ENCODE data around the gene SESTD1.
"Not testable (repeated sequence)": the region's sequence is repeated elsewhere in the genome, so short reads cannot be mapped to it uniquely, and the experiment has no call there.

Gene SESTD1

DNA sequence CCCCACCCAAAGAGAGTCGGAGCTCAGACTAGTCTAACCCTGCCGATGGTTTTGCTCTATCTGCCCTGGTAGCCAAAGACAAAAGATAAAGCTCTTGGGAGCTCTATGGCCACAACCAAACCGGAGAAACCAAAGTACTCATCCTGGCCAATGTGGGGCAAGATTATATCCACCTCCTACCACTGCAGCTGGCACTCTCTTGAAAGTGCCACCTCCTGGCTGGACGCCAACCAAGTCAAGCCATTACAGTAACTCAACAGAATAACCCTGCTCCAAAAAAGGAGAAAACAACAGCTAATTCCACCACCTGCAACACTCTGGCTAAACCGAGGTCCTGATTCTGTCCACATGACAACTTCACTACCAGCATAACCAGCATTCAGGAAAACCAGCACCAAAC lies 57.6 kb downstream of the SESTD1 start:
- Histone ChIP-seq H4K20me1 (ENCODE audit: insufficient read depth, low read length) (no peaks in the 10 kb centered on the region), H3K27me3 (ENCODE audit: insufficient read depth, low read length) (no peaks in the 10 kb centered on the region), H3K9me2 (ENCODE audit: low read depth, low read length) (no peaks in the 10 kb centered on the region), H2AFZ (ENCODE audit: low read length) (no peak overlapping the region), H3K4me2 (ENCODE audit: low read length) (peak overlapping the region; percentile 29; the same call in 1 of the 2 replicates), H3K4me1 (ENCODE audit: insufficient read depth, low read length, severe bottlenecking) (peaks cover 18% of the 10 kb centered on the region), H3K9ac (ENCODE audit: low read length) (no peak overlapping the region), H3K9me3 (ENCODE audit: low read length) (peaks cover 29% of the 10 kb centered on the region), H3K4me3 (ENCODE audit: low read depth, low read length, poor library complexity, severe bottlenecking) (no peak overlapping the region), H3K36me3 (ENCODE audit: insufficient read depth, low read length) (no peaks in the 10 kb centered on the region), H3K79me2 (ENCODE audit: insufficient read depth, low read length) (no peaks in the 10 kb centered on the region), H3K27ac (ENCODE audit: low read depth, low read length, poor library complexity, severe bottlenecking) (peak overlapping the region; percentile 50), H3F3A (ENCODE audit: insufficient read depth, low read length) (no peaks in the 10 kb centered on the region)
- TF ChIP-seq, protein P1, sequence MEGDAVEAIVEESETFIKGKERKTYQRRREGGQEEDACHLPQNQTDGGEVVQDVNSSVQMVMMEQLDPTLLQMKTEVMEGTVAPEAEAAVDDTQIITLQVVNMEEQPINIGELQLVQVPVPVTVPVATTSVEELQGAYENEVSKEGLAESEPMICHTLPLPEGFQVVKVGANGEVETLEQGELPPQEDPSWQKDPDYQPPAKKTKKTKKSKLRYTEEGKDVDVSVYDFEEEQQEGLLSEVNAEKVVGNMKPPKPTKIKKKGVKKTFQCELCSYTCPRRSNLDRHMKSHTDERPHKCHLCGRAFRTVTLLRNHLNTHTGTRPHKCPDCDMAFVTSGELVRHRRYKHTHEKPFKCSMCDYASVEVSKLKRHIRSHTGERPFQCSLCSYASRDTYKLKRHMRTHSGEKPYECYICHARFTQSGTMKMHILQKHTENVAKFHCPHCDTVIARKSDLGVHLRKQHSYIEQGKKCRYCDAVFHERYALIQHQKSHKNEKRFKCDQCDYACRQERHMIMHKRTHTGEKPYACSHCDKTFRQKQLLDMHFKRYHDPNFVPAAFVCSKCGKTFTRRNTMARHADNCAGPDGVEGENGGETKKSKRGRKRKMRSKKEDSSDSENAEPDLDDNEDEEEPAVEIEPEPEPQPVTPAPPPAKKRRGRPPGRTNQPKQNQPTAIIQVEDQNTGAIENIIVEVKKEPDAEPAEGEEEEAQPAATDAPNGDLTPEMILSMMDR (IDR thresholded peaks at IDR 0.05; ENCODE audit: low read length) = no peak
- TF ChIP-seq EZH2 (IDR thresholded peaks at IDR 0.05; ENCODE audit: borderline replicate concordance, low read length) = no peak

DNA sequence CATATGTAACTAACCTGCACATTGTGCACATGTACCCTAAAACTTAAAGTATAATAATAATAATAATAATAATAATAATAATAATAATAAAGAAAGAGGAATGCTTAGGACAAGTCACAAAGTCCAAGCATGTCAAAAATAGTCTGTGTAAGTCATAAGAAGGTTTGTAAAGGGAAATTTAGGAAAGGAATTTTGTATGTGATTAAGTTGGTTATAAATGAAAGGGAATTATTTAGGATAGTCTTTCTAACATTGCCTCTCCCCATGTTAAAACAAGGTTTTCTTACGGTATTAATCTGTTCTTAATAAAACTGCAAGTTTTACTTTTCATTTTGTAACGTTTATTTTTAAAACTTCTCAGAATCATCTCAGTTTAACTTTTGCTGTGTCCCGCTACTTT lies 62.8 kb downstream of the SESTD1 start:
- Histone ChIP-seq H3F3A (ENCODE audit: insufficient read depth, low read length) (no peaks in the 10 kb centered on the region), H3K9ac (ENCODE audit: low read length) (no peak overlapping the region), H3K36me3 (ENCODE audit: insufficient read depth, low read length) (no peaks in the 10 kb centered on the region), H3K79me2 (ENCODE audit: insufficient read depth, low read length) (no peaks in the 10 kb centered on the region), H3K27me3 (ENCODE audit: insufficient read depth, low read length) (no peaks in the 10 kb centered on the region), H2AFZ (ENCODE audit: low read length) (no peak overlapping the region), H3K27ac (ENCODE audit: low read depth, low read length, poor library complexity, severe bottlenecking) (no peak overlapping the region), H3K9me3 (ENCODE audit: low read length) (peaks cover 15% of the 10 kb centered on the region), H3K9me2 (ENCODE audit: low read depth, low read length) (no peaks in the 10 kb centered on the region), H3K4me3 (ENCODE audit: low read depth, low read length, poor library complexity, severe bottlenecking) (no peak overlapping the region), H3K4me1 (ENCODE audit: insufficient read depth, low read length, severe bottlenecking) (peaks cover 9% of the 10 kb centered on the region), H4K20me1 (ENCODE audit: insufficient read depth, low read length) (no peaks in the 10 kb centered on the region), H3K4me2 (ENCODE audit: low read length) (no peak overlapping the region)
- TF ChIP-seq, protein P1 (IDR thresholded peaks at IDR 0.05; ENCODE audit: low read length) = no peak
- TF ChIP-seq EZH2 (IDR thresholded peaks at IDR 0.05; ENCODE audit: borderline replicate concordance, low read length) = no peak

DNA sequence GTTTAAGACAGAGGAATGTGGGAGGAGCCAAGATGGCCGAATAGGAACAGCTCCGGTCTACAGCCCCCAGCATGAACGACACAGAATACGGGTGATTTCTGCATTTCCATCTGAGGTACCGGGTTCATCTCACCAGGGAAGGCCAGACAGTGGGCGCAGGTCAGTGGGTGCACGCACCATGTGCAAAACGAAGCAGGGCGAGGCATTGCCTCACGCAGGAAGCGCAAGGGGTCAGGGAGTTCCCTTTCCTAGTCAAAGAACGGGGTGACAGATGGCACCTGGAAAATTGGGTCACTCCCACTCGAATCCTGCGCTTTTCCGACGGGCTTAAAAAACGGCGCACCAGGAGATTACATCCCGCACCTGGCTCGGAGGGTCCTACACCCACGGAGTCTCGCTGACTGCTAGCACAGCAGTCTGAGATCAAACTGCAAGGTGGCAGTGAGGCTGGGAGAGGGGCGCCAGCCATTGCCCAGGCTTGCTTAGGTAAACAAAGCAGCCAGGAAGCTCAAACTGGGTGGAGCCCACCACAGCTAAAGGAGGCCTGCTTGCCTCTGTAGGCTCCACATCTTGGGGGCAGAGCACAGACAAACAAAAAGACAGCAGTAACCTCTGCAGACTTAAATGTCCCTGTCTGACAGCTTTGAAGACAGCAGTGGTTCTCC lies 68.6 kb downstream of the SESTD1 start:
- H3K9me2 ChIP-seq (ENCODE audit: low read depth, low read length); H3K4me3 ChIP-seq (ENCODE audit: low read depth, low read length, poor library complexity, severe bottlenecking); H3K27me3 ChIP-seq (ENCODE audit: insufficient read depth, low read length); H3K27ac ChIP-seq (ENCODE audit: low read depth, low read length, poor library complexity, severe bottlenecking); H4K20me1 ChIP-seq (ENCODE audit: insufficient read depth, low read length); H3K36me3 ChIP-seq (ENCODE audit: insufficient read depth, low read length); H3K4me2 ChIP-seq (ENCODE audit: low read length); H2AFZ ChIP-seq (ENCODE audit: low read length); H3K79me2 ChIP-seq (ENCODE audit: insufficient read depth, low read length); H3K9me3 ChIP-seq (ENCODE audit: low read length); H3F3A ChIP-seq (ENCODE audit: insufficient read depth, low read length); H3K4me1 ChIP-seq (ENCODE audit: insufficient read depth, low read length, severe bottlenecking); H3K9ac ChIP-seq (ENCODE audit: low read length): not testable (repeated sequence)

DNA sequence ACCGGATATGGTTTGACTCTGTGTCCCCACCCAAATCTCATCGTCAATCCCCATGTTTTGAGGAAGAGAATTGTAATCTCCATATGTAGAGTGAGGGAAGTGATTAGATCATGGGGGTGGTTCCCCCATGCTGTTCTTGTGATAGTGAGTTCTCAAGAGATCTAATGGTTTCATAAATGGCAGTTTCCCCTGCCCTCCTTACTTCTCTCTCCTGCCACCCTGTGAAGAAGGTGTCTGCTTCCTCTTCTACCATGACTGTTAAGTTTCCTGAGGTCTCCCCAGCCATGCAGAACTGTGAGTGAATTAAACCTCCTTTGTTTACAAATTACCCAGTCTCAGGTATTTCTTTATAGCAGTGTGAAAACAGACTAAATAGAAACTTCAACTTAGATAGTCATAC lies 69.5 kb downstream of the SESTD1 start:
- H3K9ac ChIP-seq (ENCODE audit: low read length) = no peak overlapping the region
- no peak overlapping the region for H3K4me3 ChIP-seq (ENCODE audit: low read depth, low read length, poor library complexity, severe bottlenecking)
- H3K27ac ChIP-seq (ENCODE audit: low read depth, low read length, poor library complexity, severe bottlenecking) = no peak overlapping the region
- H3F3A ChIP-seq (ENCODE audit: insufficient read depth, low read length) = no peaks in the 10 kb centered on the region
- no peak overlapping the region for H2AFZ ChIP-seq (ENCODE audit: low read length)
- no peaks in the 10 kb centered on the region for H3K4me1 ChIP-seq (ENCODE audit: insufficient read depth, low read length, severe bottlenecking)
- no peaks in the 10 kb centered on the region for H4K20me1 ChIP-seq (ENCODE audit: insufficient read depth, low read length)
- H3K9me2 ChIP-seq (ENCODE audit: low read depth, low read length) = no peaks in the 10 kb centered on the region
- H3K4me2 ChIP-seq (ENCODE audit: low read length) = no peak overlapping the region
- 0 out of 2 replicates have a peak, but pooled peaks cover 4% of the 10 kb centered on the region for H3K9me3 ChIP-seq (ENCODE audit: low read length)
- H3K27me3 ChIP-seq (ENCODE audit: insufficient read depth, low read length) = no peaks in the 10 kb centered on the region
- TF ChIP-seq EZH2 (IDR thresholded peaks at IDR 0.05; ENCODE audit: borderline replicate concordance, low read length) = no peak
- TF ChIP-seq, protein P1 (IDR thresholded peaks at IDR 0.05; ENCODE audit: low read length) = no peak
- no peaks in the 10 kb centered on the region for H3K36me3 ChIP-seq (ENCODE audit: insufficient read depth, low read length)
- H3K79me2 ChIP-seq (ENCODE audit: insufficient read depth, low read length) = no peaks in the 10 kb centered on the region

Measured in OCI-LY1 (cell line).